ENCODE data around the gene CPZ. TPM values are rescaled to one million over a fixed set of nuclear protein-coding genes. Genes with fewer than 3 reads are reported as not detected.

The CPZ gene
- total and polyA plus RNA-seq, 2 of the 4 experiments (the other 2 are of a cell fraction) = 0.90 to 10.3 TPM

DNA sequence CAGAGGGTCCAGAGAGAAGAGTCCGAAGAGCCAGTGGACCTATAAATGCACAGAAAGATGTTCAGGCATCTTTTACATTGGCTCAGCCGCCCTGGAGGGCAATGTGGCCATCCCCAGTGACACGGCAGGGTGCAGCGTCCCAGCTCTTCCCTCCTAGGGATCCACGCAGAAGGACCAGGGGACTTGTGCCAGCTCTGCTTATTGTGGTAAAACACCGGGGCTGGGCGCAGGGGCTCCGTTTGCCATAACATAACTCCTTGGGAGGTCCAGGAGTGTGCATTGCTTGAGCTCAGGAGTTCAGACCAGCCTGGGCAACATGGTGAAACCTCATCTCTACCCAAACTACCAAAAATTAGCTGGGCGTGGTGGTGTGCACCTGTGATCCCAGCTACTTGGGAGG, 70.2 kb downstream of the CPZ start:
- no peak overlapping the region for H3K14ac ChIP-seq (replicated peaks; ENCODE audit: low read depth, low read length)
- CTCF ChIA-PET = no interaction called here
- no peaks in the 10 kb centered on the region for H3K9me3 ChIP-seq (ENCODE audit: control insufficient read depth, insufficient read depth, low read length)
- POLR2A ChIA-PET (ENCODE audit: unreplicated experiment) = no interaction called here
- TF ChIP-seq NFE2L2 (IDR thresholded peaks at IDR 0.05; ENCODE audit: low read depth, low read length) = no peak
- TF ChIP-seq BHLHE40 (IDR thresholded peaks at IDR 0.05; ENCODE audit: low read depth, low read length) = no peak
- no peak for TF ChIP-seq MAFK (IDR thresholded peaks at IDR 0.05; ENCODE audit: low read depth, low read length)
- TF ChIP-seq MAZ (IDR thresholded peaks at IDR 0.05; ENCODE audit: borderline replicate concordance, low read depth, low read length) = no peak
- no peak for TF ChIP-seq CHD1 (IDR thresholded peaks at IDR 0.05; ENCODE audit: low read depth, low read length)
- TF ChIP-seq, protein P1, sequence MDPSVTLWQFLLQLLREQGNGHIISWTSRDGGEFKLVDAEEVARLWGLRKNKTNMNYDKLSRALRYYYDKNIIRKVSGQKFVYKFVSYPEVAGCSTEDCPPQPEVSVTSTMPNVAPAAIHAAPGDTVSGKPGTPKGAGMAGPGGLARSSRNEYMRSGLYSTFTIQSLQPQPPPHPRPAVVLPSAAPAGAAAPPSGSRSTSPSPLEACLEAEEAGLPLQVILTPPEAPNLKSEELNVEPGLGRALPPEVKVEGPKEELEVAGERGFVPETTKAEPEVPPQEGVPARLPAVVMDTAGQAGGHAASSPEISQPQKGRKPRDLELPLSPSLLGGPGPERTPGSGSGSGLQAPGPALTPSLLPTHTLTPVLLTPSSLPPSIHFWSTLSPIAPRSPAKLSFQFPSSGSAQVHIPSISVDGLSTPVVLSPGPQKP (IDR thresholded peaks at IDR 0.05; ENCODE audit: borderline replicate concordance, low read depth, low read length) = no peak
- TF ChIP-seq, protein P2, sequence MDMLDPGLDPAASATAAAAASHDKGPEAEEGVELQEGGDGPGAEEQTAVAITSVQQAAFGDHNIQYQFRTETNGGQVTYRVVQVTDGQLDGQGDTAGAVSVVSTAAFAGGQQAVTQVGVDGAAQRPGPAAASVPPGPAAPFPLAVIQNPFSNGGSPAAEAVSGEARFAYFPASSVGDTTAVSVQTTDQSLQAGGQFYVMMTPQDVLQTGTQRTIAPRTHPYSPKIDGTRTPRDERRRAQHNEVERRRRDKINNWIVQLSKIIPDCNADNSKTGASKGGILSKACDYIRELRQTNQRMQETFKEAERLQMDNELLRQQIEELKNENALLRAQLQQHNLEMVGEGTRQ (IDR thresholded peaks at IDR 0.05; ENCODE audit: low read depth, low read length) = no peak
- no peak overlapping the region for H2AK5ac ChIP-seq (ENCODE audit: low read depth, low read length)
- ATAC-seq (ENCODE audit: low read depth) = no peak
- H3K27ac ChIP-seq (ENCODE audit: insufficient read depth, low read length) = no peak overlapping the region
- H4K8ac ChIP-seq (ENCODE audit: low read depth in 2 of 2, low read length in 2 of 2) = no peak overlapping the region
- no peak overlapping the region for H3K4me2 ChIP-seq (ENCODE audit: low read depth, low read length)
- dilution Hi-C loops (cut with HindIII; ENCODE audit: low sequenced_read_pairs, unreplicated experiment) (no loop called here), in situ Hi-C loops (cut with MboI; ENCODE audit: low sequenced_read_pairs) (no loop called here), intact Hi-C loops (cut with micrococcal nuclease) (no loop called here)
- H2BK120ac ChIP-seq (ENCODE audit: low read depth, low read length) = no peak overlapping the region
- no peak overlapping the region for H2BK20ac ChIP-seq (ENCODE audit: low read depth, low read length)
- no peak overlapping the region for H2BK5ac ChIP-seq (ENCODE audit: low read depth, low read length, poor library complexity, severe bottlenecking)
- no peak overlapping the region for H3K56ac ChIP-seq (ENCODE audit: extremely low read depth, insufficient read depth, low read length)
- H3K79me1 ChIP-seq (ENCODE audit: low read depth in 1 of 2, low read length in 2 of 2) = no peaks in the 10 kb centered on the region
- no peak overlapping the region for H2BK15ac ChIP-seq (ENCODE audit: low read depth, low read length)
- no peak overlapping the region for H4K91ac ChIP-seq (ENCODE audit: insufficient read depth, low read depth, low read length)
- no peak overlapping the region for H4K5ac ChIP-seq (ENCODE audit: low read depth, low read length)
- no peak for DNase-seq
- H3K4me3 ChIP-seq (ENCODE audit: insufficient read depth, low read depth, low read length) = no peak overlapping the region
- H3K23ac ChIP-seq (ENCODE audit: low read depth, low read length) = no peak overlapping the region
- H3K4ac ChIP-seq (ENCODE audit: low read depth, low read length) = no peak overlapping the region
- H3K9me1 ChIP-seq (ENCODE audit: insufficient read depth, low read length) = no peaks in the 10 kb centered on the region
- 61% methylated on average over 6 of the region's 9 CpGs; no CpG with 5 or more reads in 1 of the 2 experiments for WGBS, 2 experiments (ENCODE audit: extremely low coverage in 2 of 2, insufficient read length in 1 of 2)
- no peak overlapping the region for H3K9ac ChIP-seq (ENCODE audit: low read depth, low read length)
- BruUV-seq (replicated peaks) = no TSS peak
- H2AK9ac ChIP-seq (replicated peaks; ENCODE audit: low read depth, low read length, poor library complexity) = no peak overlapping the region
- H3K18ac ChIP-seq (ENCODE audit: low read depth, low read length) = no peak overlapping the region
- H2AFZ ChIP-seq (replicated peaks; ENCODE audit: low read length, poor library complexity) = no peak overlapping the region
- H4K20me1 ChIP-seq (ENCODE audit: insufficient read depth, low read length) = no peaks in the 10 kb centered on the region
- no peaks in the 10 kb centered on the region for H3K27me3 ChIP-seq (ENCODE audit: control insufficient read depth, insufficient read depth, low read length)
- H3K4me1 ChIP-seq (ENCODE audit: control insufficient read depth, insufficient read depth, low read length) = no peaks in the 10 kb centered on the region
- no peaks in the 10 kb centered on the region for H3K36me3 ChIP-seq (ENCODE audit: control insufficient read depth, insufficient read depth, low read length)
